CD4-positive, alpha-beta T cell treated with Interleukin-12 subunit alpha and Interleukin-12 subunit beta, for 1 hour (primary cell): ENCODE measurements around the gene C2orf80.
"Not testable (repeated sequence)": the region's sequence is repeated elsewhere in the genome, so short reads cannot be mapped to it uniquely, and the experiment has no call there.

Experiments
- DNase-seq: peaks from one replicate; pipeline ENCODE4 v3.0.0-alpha.2; 2020

Gene C2orf80

DNA sequence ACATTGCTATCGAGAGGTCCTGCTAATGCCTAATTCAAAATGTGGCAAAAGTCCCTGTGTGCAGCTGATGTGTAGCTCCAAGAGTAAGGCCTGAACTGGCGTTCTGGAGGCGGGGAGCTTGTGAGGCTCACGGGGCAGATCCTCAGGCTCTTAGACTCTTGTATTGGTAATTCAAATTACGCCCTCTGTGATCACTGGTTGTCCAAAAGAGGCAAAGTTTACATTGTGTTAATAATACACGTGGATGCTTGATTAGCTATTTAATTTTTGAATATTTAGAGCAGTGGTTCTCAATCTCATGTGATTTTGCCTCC lies 14.0 kb downstream of the C2orf80 start:
- no peak for DNase-seq

DNA sequence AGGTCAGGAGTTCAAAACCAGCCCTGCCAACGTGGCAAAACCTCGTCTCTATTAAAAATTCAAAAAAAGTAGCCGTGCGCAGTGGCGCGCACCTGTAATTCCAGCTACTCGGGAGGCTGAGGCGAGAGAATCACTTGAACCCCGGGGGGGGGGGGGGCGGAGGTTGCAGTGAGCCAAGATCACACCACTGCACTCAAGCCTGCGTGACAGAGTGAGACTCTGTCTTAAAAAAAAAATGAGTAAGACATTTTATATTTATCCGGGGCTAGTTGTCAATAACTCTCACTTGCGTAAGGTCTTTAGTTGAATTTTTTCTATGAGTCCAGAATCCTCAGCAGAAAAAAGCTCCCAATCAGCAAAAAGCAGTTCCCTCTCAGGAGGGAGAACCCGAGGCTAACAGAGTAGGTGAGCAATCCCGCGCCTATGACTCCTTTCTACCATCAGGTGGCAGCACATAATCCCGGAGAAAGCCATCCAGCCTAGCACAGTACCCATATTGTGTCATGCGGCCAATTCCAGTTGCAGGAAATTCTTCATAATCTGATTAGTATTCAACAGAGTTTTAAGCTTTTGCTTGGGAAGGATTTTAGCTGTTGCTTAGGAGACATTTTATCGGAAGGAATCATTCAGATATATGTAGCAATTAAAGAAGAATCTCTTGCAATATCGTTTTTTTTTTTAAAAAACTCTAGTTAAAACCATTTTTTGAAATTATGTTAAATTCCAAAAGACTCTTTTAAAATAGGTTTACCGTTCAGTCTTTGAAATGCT lies 14.6 kb downstream of the C2orf80 start:
- DNase-seq = peak; percentile 63

DNA sequence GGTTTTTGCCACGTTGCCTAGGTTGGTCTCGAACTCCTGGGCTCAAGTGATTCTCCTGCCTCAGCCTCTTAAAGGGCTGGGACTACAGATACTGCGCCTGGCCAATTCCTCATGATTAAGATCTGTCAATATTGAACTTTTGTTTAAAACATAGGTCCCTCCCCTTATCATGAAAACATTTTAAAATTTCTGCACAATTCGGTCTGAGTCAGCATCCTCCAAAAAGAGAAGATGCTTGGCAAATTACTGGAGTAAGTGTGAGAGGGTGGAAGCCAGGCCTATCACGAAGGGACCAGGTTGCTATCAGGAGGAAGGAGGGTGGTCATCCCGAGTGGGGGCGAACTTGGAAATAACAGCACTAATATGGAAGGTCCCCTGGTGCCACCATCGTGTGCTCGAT lies 15.7 kb downstream of the C2orf80 start:
- no peak for DNase-seq

DNA sequence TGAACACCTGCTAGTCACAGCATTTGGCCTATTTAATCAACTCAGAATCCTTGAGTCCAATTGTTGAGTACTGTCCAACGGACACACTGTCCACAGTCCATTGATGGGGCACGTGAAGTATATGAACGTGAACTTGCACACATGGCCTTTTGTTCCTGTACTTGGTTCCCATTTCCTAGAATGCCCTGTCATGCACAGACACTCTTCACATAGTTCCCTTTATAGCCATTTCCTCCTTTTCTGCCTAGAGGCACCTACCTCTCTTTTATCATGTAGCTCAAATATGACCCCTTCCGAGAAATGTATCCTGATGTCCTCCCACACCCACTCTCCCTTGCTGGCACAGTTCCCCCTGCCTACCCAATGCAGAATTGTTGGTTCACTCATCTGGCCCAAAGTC lies 17.7 kb downstream of the C2orf80 start:
- no peak for DNase-seq

DNA sequence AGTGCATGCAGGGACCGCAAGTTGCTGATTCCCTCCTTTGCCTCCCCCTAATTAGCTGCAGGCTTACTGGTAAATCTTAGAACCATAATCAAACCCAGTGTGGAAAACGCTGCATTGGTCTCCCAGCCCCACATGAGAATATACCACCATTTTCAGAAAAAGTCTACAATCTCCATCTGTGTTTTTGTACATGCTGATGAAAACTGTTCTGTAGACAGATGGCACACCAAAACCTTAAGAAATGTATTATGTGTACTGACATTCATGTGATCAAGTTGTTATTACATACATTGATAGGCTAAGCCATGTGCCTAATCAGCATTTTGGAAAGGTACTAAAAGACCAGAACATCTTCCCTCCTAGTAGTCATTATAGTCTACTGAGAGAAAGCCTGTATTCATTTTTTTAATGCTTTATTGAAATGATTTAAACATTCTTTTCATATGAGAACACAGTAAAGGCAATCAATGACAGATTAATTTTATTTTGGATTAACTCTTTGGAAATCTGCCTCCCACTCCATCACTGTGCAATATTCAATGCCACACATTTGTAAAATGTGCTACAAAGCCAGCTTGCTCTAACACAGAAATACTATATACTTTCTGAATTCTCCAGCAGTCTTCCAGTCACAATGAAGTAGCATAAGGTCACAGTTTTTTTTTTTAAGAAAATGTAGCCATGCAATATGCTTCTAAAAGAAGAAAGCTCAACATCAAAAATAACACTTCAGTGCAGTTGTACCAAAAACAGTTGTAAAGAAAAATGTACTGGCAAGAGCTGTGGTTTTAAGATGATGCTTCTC lies 24.7 kb downstream of the C2orf80 start:
- DNase-seq = no peak

DNA sequence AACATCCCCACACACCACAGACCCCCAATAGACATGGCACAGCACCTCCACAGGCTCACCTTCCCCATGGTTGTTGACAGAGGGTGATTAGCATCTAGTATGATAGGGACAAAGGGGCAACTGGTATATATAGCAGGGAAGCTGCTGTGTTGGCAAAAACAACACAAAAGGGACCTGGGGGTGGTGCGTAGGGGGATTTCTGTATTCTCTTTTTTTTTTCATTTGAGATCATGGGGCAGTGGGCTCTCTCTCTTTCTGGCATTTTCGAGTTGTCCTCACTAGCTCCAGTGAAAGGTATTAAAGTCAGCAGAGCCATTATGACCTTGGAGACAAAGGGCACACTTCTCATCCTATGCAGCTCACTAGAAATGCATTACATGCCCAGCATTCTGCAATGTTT lies 26.3 kb downstream of the C2orf80 start, which contains the start of gene CRYGA:
CRYGA (minus strand) TSS at position 101 of the 400 bp plus-strand sequence; CDS start at position 68, 33 bp downstream.
- DNase-seq = no peak

DNA sequence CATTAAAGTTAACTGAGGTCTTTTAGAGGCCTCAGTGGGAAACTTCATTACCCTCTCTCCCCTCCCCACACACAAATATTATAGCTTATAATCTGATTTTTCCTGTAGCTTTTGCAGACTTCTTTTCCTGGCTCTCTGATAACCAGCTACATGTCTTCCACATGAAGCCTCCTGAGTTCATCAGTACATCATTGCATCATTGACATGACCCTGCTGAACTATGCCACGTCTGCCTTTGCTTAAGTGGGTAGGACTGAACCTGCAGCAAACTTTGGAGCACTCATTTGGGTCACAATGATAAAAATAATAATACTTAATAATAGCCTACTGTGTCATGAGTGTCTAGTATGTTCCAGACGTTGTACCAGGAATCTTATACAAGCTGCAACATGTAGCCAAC lies 33.4 kb downstream of the C2orf80 start:
- DNase-seq = no peak

DNA sequence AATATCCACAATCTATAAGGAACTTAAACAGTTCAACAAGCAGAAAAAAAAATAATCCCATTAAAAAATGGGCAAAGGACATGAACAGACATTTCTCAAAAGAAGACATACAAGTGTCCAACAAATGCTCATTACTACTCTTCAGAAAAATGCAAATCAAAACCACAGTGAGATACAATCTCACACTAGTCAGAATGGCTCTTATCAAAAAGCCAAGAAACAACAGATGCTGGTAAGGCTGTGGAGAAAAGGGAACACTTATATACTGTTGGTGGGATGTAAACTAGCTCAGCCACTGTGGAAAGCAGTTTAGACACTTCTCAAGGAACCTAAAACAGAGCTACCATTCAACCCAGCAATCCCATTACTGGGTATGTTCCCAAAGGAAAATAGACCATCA lies 36.7 kb downstream of the C2orf80 start:
- no peak for DNase-seq

DNA sequence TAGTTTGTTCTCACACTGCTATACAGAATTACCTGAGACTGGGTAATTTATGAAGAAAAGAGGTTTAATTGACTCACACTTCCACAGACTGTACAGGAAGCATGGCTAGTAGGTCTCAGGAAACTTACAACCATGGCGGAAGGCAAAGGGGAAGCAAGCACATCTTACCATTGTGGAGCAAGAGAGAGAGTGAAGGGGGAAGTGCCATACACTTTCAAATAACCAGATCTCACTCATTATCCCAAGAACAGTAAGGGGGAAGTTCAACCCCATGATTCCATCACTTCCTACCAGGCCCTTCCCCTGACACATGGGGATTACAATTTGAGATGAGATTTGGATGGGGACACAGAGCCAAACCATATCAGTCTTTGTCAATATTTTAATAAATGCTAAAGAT lies 38.9 kb downstream of the C2orf80 start:
- no peak for DNase-seq

DNA sequence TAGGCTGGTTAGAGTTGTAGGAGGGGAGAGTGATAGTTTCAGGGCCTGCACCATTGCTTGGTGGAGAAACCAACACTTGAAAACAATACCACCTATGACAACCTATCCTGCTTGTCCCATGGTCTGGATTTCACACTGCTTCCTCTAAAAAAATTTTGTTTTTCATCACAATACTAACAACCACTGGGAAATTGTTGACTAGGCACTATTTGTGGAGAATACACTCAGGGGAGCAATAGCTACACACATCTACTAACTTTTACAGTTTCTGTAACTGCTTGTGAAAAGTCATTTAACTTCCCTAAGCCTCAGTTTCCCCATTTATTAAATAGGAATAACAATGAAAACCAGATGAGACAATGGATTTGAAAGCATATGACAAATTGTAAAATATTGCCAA lies 39.7 kb downstream of the C2orf80 start:
- no peak for DNase-seq

DNA sequence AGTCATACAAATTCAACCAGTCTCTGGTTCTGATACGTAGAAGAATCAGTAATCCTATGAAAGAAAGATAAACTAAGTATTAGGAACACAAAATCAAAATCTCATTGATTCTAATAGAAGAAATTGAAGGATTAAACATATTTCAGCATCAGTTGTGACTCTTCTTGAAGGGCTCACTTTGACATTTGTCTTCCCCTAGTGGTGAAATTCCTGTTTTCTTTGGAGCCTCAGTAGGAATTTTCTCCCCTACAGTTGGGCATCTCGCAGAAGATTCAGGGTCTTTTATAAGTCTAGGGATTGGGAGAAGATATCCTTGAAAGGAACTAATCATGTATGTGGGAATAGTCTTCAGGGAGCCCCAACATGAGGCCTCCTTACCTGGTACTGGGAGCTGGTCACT lies 41.0 kb downstream of the C2orf80 start:
- no peak for DNase-seq

DNA sequence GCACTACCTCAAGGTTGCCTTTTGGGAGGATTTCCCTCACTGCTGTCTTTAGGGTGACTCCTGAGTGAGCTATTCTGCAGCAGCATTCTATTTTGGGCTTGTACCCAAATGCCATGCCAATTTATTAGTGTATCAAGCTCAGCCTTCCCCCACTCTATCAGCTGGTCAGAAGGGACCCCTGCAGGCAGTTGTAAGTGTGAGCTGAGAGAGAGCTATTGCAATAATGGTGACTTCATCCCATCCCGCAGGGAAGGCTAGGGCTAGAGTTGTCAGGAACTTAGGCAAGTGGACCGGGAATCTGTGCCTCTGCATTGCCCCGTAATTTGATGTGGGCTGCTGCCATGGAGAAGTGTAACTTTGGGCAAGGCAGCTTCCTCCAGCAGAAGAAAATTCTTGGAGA lies 42.1 kb downstream of the C2orf80 start:
- DNase-seq = no peak

DNA sequence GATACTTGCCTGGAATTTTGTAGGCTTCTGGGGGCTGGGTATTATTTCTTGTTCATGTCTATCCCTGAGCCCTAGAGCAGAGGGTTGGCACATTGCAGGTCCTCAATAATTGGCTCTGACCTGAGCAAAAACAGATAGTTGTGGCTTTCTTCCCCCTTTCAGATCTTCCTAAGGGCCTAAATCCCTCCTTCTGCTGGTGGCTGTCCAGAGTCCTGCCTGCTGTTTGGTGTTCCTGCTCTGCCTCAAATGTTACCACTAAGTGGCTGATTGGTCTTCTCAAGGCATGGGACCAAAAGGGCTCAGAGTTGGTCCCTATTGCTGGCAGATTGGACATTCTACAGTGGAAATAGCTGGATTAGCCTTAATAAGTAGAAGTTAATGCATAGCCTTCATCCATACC lies 42.8 kb downstream of the C2orf80 start:
- DNase-seq = no peak

DNA sequence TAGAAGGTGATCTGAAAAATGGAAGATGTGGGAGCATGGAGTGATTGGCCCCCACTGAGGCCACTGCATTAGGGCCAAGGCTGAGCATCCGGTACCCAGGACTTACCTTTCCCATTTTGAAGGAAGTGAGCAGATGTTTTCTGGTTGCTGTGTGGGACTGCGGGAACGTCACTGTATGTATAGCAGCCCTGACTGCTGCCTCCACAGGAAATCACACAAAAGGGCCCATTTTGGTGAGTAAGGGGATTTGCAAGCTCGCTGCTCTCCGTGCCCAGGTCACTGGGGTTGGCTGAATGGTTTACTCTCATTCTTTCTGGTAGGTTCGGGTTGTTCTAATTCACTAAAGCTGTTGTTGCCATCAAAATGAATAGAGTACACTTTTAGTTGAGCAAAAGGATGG lies 43.8 kb downstream of the C2orf80 start, which contains the start of gene CRYGB:
CRYGB (minus strand) TSS at position 153 of the 400 bp plus-strand sequence; CDS start at position 115, 38 bp downstream.
- DNase-seq = no peak

DNA sequence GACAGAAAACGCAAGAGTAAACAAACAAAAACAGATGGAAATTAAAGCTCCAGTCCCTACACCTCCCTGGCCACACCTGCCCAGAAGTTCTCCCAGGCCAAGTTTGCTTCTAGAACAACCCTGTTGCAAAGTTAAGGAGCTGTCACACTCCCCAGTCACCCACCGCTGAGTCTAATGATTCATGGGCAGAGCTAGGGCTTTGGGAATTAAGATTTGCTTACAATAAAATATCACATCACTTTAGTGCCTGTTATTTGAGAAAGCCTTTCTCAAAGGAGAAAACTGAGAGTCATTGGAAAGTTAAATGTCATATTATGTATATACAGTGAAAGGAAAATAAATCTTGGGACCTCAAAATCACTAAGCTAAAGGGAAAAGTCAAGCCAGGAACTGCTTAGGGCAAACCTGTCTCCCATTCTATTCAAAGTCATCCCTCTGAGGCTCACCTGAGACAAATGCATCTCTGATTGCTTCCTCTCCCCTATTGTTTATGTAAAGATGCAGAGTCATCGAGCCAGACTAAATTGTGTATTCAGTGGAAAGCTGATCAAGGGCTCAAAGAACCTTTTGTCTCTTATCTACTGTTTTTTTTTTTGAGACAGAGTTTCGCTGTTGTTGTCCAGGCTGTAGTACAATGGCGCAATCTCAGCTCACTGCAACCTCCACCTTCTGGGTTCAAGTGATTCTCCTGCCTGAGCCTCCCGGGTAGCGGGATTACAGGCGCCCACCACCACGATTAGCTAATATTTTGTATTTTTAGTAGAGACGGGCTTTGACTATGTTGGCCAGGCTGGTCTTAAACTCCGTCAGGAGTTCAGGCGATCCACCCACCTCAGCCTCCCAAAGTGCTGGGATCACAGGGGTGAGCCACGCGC lies 46.7 kb downstream of the C2orf80 start:
- DNase-seq = no peak

DNA sequence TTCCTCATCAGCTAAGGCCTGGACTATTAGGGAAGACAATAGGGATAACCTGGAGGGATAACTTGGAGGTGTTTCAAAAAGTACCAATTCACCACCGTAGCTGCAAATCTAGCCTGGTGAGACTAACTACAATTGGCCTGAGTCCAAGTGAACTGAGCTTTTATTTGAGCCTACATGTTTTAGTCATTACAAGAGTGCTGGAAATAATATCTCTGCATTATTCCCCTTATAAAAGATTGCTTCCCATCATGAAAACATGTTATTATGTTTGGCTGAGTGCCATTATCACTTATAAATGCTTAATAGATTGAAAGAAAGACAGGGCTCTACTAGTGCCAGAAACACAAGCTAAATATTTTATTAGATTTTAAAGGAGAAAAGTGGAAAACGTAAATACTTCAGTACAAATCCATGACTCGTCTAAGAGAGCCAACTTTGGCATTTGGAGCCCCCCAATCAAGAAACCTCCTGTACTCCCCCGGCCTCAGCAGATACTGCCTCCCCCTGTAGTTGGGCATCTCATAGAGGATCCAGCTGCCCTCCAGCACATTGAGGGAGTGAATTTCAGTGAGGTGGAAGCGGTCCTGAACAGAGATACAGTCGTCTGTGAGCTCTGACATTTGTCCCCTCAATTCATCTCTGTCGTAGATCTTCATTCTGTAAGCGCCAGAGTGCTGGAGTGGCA lies 47.4 kb downstream of the C2orf80 start:
- DNase-seq = no peak

DNA sequence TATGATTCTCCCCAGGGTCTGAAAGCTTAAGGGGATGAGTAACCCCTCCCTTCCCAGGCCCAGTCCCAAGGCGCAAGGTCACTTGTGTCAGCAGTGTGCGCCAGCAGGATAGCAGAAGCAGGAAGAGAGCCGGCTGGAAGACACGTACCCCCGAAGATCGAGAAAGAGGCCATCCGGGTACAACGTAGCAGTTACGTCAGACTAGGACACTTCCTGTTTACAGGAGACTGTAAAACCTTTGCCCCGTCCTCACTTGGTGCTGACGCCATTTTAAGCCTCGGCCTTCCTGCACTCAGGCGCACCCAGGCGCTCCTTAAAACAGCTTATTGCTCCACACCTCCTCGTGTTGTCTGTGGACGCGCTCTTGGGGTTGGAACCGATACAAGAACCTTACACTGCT lies 50.4 kb downstream of the C2orf80 start:
- DNase-seq = no peak

DNA sequence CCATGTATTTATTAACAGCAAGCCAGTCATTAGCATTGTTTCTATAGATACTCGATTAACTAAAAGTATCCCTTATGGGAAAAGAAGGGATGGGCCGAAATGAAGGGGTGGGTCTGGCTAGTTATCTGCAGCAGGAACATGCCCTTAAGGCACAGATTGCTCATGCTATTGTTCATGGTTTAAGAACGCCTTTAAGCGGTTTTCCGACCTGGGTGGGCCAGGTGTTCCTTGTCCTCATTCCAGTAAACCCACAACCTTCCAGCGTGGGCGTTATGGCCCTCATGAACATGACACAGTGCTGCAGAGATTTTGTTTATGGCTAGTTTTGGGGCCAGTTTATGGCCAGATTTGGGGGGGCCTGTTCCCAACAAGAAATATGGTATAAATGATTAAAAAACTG lies 51.5 kb downstream of the C2orf80 start:
- not testable (repeated sequence) for DNase-seq

DNA sequence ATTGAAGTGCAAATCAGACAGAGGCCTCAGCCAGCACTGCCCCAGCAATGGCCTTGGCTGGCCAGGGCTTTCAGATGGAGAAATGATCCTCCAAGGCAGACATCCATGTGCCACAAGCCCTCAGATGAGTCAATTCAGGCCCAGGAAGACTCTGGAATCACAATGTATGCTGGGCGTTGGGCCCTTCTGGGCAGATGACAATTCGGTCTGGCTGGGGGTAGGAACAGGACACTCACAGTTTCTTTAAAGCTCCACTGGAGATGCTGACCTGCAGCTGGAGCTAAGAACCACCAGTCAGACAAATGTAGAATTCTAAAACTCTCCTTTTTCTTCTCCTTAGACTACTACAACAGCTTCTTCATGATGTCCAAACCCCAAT lies 53.1 kb downstream of the C2orf80 start:
- no peak for DNase-seq

DNA sequence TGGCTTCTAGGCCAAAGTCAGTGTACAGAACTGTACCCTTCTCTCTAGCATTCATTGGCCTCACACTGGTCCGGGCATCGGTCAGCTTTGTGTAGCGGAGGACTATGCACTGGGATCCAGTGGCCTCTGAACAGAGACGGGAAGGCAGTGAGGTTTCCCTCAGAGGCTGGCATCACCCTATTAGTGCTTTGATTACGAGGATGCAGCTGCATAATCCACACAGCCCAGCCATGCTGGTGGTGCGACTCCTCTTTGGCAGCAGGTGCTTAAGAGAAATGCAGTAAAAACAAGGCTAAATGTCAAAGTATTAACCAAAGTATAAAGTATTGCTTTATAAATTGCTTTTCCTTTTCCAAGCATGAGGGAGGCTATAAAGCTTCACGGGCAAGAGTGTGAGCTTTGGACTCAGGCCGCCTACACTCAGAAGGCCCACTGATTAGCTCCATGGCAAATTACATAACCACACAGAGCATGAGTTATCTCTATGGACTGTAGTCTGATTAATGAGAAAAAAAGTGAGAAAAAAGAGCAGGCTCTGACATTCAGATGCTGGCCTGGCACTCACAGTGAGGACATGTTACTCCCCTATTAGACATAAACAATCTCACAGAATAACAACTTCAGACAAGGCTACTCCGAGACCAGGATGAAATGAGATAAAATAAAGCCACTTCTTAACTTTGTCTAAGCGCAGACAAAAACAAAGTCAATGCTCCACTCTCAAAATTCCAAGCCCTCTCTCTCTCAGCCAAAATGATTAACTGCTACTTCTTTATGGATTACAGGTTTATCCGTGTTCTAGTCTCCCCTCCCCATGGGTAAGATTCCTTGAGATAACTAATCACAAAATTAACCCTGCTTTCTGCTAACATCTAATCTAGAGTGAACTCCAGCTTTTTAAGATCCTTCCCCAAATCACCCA lies 53.8 kb downstream of the C2orf80 start:
- DNase-seq = no peak

DNA sequence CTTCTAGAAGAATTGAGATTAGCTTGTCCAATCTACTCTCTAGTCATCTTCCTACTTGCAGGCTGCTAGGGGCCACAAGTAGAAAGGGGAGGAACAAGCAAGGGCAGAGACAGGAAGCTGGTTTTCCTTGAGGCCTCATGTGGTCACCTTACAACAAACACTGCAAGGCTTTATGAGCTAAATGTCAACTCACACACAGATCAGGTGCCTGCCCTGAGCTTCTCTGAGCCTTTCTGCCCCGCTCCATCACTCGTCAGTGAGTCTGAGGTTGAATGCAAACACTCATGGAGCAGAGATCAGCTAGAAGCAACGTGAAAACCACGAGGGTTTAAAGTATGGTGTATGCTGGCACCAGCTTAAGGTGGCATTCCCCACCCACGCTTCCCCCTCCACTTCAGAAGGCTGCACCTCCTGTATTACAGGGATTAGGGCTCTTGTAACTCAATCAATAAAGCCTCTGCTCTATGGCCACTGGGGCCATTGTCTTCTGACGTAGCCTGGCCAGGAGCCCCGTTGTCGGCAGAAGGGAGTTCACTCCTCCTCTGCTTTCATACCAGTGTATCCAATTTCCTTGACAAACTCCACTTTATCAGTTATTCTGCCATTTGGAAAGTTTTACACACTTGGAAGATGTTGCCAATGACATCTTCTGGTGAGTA lies 54.8 kb downstream of the C2orf80 start:
- no peak for DNase-seq
